HAP-1 (cell line): ENCODE results near the gene CACNG7.
A peak's percentile ranks its signal among the peaks of the same experiment; 100 is the strongest.

ENCODE experiments used
- DNase-seq, 2 experiments: peaks; one replicate each; pipeline ENCODE4 v3.0.0-alpha.2; 2016 to 2020; ENCODE audit warnings: low spot score in 2 of 2
- H3K27me3 ChIP-seq: fragments of 250-450 bp; sonication (Bioruptor Pico); 2 replicates; pipeline ENCODE4 v1.5.1; 2020; ENCODE audit warnings: low read depth, mild to moderate bottlenecking, moderate library complexity
- H3K36me3 ChIP-seq: fragments of 250-450 bp; sonication (Bioruptor Pico); replicated peaks from 2 replicates; pipeline ENCODE4 v1.5.1; 2020; ENCODE audit warnings: mild to moderate bottlenecking
- H3K4me1 ChIP-seq: fragments of 250-450 bp; sonication (Bioruptor Pico); 2 replicates; pipeline ENCODE4 v1.5.1; 2020; ENCODE audit warnings: mild to moderate bottlenecking
- H3K4me3 ChIP-seq: fragments of 250-450 bp; sonication (Bioruptor Pico); 2 replicates; pipeline ENCODE4 v1.5.1; 2020; ENCODE audit warnings: mild to moderate bottlenecking, moderate library complexity
- H3K9me3 ChIP-seq: fragments of 250-450 bp; sonication (Bioruptor Pico); 2 replicates; pipeline ENCODE4 v1.5.1; 2020; ENCODE audit warnings: mild to moderate bottlenecking, moderate library complexity
- in situ Hi-C: fragments of 300-500 bp; cut with MboI; formaldehyde crosslinking; loops from 3 replicates; pipeline ENCODE4 v1.14.3; 2020; ENCODE audit warnings: low sequenced_read_pairs, inconsistent platforms, mixed read lengths

CACNG7 gene

GRCh38 chr19:53883231-53883661 lies 25.8 kb upstream of the CACNG7 start:
- H3K9me3 ChIP-seq, result no peaks in the 10 kb centered on the region
- H3K27me3 ChIP-seq, result no peaks in the 10 kb centered on the region; the same call in 1 of the 2 replicates
- no peaks in the 10 kb centered on the region for H3K36me3 ChIP-seq
- in situ Hi-C loops, result no loop called here
- no peak overlapping the region; the same call in 1 of the 2 replicates for H3K4me3 ChIP-seq
- peaks cover 12% of the 10 kb centered on the region for H3K4me1 ChIP-seq
- peak in 1 of 2 experiments; percentile 31 for DNase-seq

- Histone ChIP-seq H3K27me3 (no peaks in the 10 kb centered on the region; the same call in 1 of the 2 replicates), H3K36me3 (no peaks in the 10 kb centered on the region), H3K4me1 (peaks cover 12% of the 10 kb centered on the region), H3K9me3 (no peaks in the 10 kb centered on the region), H3K4me3 (no peak overlapping the region)
- no peak for DNase-seq
- in situ Hi-C loops, result no loop called here
Observed at GRCh38 chr19:53883741-53884140, 25.3 kb upstream of the CACNG7 start.

GRCh38 chr19:53884256-53884655 lies 24.8 kb upstream of the CACNG7 start:
- Histone ChIP-seq H3K27me3 (no peaks in the 10 kb centered on the region; the same call in 1 of the 2 replicates), H3K4me3 (no peak overlapping the region), H3K9me3 (no peaks in the 10 kb centered on the region), H3K4me1 (peaks cover 12% of the 10 kb centered on the region), H3K36me3 (no peaks in the 10 kb centered on the region)
- in situ Hi-C loops, result no loop called here
- no peak for DNase-seq

GRCh38 chr19:53885036-53885435 lies 24.0 kb upstream of the CACNG7 start:
- peaks cover 8% of the 10 kb centered on the region for H3K4me1 ChIP-seq
- no peaks in the 10 kb centered on the region; the same call in 1 of the 2 replicates for H3K27me3 ChIP-seq
- H3K36me3 ChIP-seq, result no peaks in the 10 kb centered on the region
- no peak overlapping the region for H3K4me3 ChIP-seq
- no peak for DNase-seq
- in situ Hi-C loops, result no loop called here
- no peaks in the 10 kb centered on the region for H3K9me3 ChIP-seq

GRCh38 chr19:53892301-53892980 lies 16.6 kb upstream of the CACNG7 start:
- no peak for DNase-seq
- H3K4me3 ChIP-seq, result no peak overlapping the region
- no peaks in the 10 kb centered on the region for H3K27me3 ChIP-seq
- H3K36me3 ChIP-seq, result no peaks in the 10 kb centered on the region
- no peaks in the 10 kb centered on the region for H3K9me3 ChIP-seq
- in situ Hi-C loops, result no loop called here
- H3K4me1 ChIP-seq, result no peaks in the 10 kb centered on the region

- DNase-seq, result peak in 1 of 2 experiments; percentile 35
- in situ Hi-C loops, result no loop called here
- Histone ChIP-seq H3K9me3 (no peaks in the 10 kb centered on the region), H3K4me1 (no peaks in the 10 kb centered on the region), H3K4me3 (no peak overlapping the region), H3K36me3 (no peaks in the 10 kb centered on the region), H3K27me3 (peaks cover under 1% of the 10 kb centered on the region; the same call in 1 of the 2 replicates)
Observed at GRCh38 chr19:53892981-53893325, 16.1 kb upstream of the CACNG7 start.

- in situ Hi-C loops, result no loop called here
Observed at GRCh38 chr19:53894707-53895106, 14.4 kb upstream of the CACNG7 start.

GRCh38 chr19:53896682-53897081 lies 12.4 kb upstream of the CACNG7 start:
- in situ Hi-C loops, result no loop called here
- Histone ChIP-seq H3K27me3 (peaks cover 5% of the 10 kb centered on the region; the same call in 1 of the 2 replicates), H3K9me3 (no peaks in the 10 kb centered on the region), H3K4me3 (no peak overlapping the region), H3K36me3 (no peaks in the 10 kb centered on the region), H3K4me1 (no peaks in the 10 kb centered on the region)
- DNase-seq, result no peak

More at GRCh38 chr19:53894707-53895106, 14.4 kb upstream of the CACNG7 start:
- H3K4me3 ChIP-seq, result no peak overlapping the region
- H3K9me3 ChIP-seq, result no peaks in the 10 kb centered on the region
- no peak for DNase-seq
- peaks cover 5% of the 10 kb centered on the region; the same call in 1 of the 2 replicates for H3K27me3 ChIP-seq
- H3K36me3 ChIP-seq, result no peaks in the 10 kb centered on the region
- no peaks in the 10 kb centered on the region for H3K4me1 ChIP-seq

- no peaks in the 10 kb centered on the region for H3K4me1 ChIP-seq
- H3K36me3 ChIP-seq, result no peaks in the 10 kb centered on the region
- H3K4me3 ChIP-seq, result no peak overlapping the region
- DNase-seq, result no peak
- no peaks in the 10 kb centered on the region for H3K9me3 ChIP-seq
- peaks cover 5% of the 10 kb centered on the region; the same call in 1 of the 2 replicates for H3K27me3 ChIP-seq
- in situ Hi-C loops, result no loop called here
Observed at GRCh38 chr19:53897459-53897858, 11.6 kb upstream of the CACNG7 start.

- H3K9me3 ChIP-seq, result no peaks in the 10 kb centered on the region
- H3K4me1 ChIP-seq, result no peaks in the 10 kb centered on the region
- no peak for DNase-seq
- no peaks in the 10 kb centered on the region for H3K36me3 ChIP-seq
- H3K27me3 ChIP-seq, result peaks cover 5% of the 10 kb centered on the region; the same call in 1 of the 2 replicates
- in situ Hi-C loops, result no loop called here
- no peak overlapping the region for H3K4me3 ChIP-seq
Observed at GRCh38 chr19:53898166-53898565, 10.9 kb upstream of the CACNG7 start.

- DNase-seq, result peak in 1 of 2 experiments; percentile 72
- in situ Hi-C loops, result no loop called here
- Histone ChIP-seq H3K4me3 (no peak overlapping the region), H3K9me3 (no peaks in the 10 kb centered on the region), H3K4me1 (no peaks in the 10 kb centered on the region), H3K27me3 (peaks cover 5% of the 10 kb centered on the region; the same call in 1 of the 2 replicates), H3K36me3 (no peaks in the 10 kb centered on the region)
Observed at GRCh38 chr19:53898636-53899341, 10.3 kb upstream of the CACNG7 start.

GRCh38 chr19:53900191-53900860 lies 8.8 kb upstream of the CACNG7 start:
- in situ Hi-C loops, result no loop called here
- no peaks in the 10 kb centered on the region for H3K9me3 ChIP-seq
- peaks cover 7% of the 10 kb centered on the region; the same call in 1 of the 2 replicates for H3K27me3 ChIP-seq
- H3K4me3 ChIP-seq, result no peak overlapping the region
- no peaks in the 10 kb centered on the region for H3K36me3 ChIP-seq
- no peaks in the 10 kb centered on the region for H3K4me1 ChIP-seq
- DNase-seq, result no peak

- in situ Hi-C loops, result no loop called here
- H3K27me3 ChIP-seq, result peaks cover 7% of the 10 kb centered on the region
- peak in 1 of 2 experiments; percentile 72 for DNase-seq
Observed at GRCh38 chr19:53903055-53903680, 5.9 kb upstream of the CACNG7 start.

More at GRCh38 chr19:53903055-53903680, 5.9 kb upstream of the CACNG7 start:
- Histone ChIP-seq H3K9me3 (no peaks in the 10 kb centered on the region), H3K4me3 (no peak overlapping the region), H3K4me1 (no peaks in the 10 kb centered on the region), H3K36me3 (no peaks in the 10 kb centered on the region)
